Measurements from ENCODE around the gene PRKAR1A.

DNA sequence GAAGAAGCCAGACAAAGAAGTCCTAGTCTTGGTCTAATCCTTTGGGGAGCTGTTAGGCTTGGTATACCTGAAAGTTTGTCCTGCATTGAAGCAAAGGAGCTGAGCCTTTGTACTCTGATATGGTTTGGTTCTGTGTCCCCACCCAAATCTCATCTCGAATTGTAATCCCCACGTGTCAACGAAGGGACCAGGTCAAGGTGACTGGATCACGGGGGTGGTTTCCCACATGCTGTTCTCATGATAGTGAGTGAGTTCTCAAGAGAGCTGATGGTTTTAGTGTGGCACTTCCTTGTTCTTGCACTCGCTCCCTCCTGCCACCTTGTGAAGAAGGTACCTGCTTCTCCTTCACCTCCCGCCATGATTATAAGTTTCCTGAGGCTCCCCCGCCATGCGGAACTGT lies 55.4 kb downstream of the PRKAR1A start:
- TF ChIP-seq, protein P1, sequence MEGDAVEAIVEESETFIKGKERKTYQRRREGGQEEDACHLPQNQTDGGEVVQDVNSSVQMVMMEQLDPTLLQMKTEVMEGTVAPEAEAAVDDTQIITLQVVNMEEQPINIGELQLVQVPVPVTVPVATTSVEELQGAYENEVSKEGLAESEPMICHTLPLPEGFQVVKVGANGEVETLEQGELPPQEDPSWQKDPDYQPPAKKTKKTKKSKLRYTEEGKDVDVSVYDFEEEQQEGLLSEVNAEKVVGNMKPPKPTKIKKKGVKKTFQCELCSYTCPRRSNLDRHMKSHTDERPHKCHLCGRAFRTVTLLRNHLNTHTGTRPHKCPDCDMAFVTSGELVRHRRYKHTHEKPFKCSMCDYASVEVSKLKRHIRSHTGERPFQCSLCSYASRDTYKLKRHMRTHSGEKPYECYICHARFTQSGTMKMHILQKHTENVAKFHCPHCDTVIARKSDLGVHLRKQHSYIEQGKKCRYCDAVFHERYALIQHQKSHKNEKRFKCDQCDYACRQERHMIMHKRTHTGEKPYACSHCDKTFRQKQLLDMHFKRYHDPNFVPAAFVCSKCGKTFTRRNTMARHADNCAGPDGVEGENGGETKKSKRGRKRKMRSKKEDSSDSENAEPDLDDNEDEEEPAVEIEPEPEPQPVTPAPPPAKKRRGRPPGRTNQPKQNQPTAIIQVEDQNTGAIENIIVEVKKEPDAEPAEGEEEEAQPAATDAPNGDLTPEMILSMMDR (IDR thresholded peaks at IDR 0.05; ENCODE audit: control extremely low read depth in 1 of 3, insufficient read depth in 1 of 3, low read depth in 1 of 3, low read length in 3 of 3) = no peak
- TF ChIP-seq RFX5 (IDR thresholded peaks at IDR 0.05; ENCODE audit: borderline replicate concordance, low read depth, low read length) = no peak
- TF ChIP-seq RNF2 (IDR thresholded peaks at IDR 0.05; ENCODE audit: borderline replicate concordance, low read depth, low read length, missing control alignments, poor library complexity, severe bottlenecking) = no peak
